Measurements from ENCODE around the gene C10orf105.

The C10orf105 gene

DNA sequence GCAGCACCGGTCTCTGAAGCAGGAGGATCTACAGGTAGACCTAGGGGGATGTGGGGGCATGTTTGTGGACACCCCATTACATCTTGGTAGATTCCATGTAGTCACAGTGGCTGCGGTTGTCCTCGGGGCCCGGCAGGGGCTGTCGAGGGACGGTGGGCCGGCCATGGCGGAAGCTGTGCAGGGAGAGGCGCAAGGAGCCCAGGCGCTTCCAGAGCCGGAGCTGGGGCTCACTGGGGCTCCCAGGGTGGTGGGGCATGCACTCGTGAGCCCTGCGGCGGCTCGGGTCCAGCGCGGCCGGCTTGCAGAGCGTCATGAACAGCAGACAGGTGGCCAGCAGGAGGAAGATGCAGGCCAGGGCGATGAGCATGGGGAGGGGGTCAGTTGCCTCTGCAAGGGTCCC is 3.7 kb downstream of the C10orf105 start:
- DNase-seq = no peak

- no peak for DNase-seq
These were observed 4.6 kb downstream of the C10orf105 start for GRCh38 chr10:71715026-71715425.

DNA sequence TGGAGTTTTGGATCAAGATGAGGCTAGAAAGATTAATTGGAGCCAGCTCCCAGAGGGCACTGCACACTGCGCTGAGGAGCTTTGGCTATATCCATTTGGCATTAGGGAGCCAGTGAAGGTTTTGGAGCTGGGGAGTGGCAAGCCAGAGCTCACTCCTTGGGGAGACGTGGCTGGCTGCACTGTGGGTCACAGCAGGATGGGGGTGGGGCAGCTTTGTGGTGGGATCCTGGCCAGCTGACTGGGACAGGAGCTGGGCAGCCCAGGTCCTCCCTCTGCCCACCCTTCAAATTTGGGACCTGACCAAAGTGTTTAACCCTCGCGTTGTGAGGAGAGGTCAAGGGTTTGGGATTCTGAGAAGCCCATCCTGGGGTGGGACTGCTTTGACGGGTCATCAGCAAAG is 5.0 kb downstream of the C10orf105 start:
- no peak for DNase-seq

DNA sequence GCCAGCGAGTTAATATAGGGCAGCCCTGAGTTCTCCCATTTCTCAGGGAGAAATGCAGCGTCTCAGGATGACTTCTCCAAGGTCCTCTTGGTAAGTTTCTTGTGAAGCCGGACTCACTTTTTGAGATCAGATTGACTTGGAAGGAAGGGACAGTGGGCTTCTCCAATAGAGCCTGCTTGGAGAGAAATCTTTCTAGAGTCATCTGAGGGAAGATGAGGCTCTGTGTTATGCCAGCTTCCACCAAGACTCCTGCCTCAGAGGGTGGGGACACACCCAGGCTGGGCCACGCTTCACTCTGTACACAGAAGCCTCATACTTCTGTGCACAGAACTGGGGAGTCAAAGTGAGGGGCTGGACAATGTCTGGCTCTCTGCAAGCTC is 5.6 kb downstream of the C10orf105 start:
- DNase-seq = no peak

DNA sequence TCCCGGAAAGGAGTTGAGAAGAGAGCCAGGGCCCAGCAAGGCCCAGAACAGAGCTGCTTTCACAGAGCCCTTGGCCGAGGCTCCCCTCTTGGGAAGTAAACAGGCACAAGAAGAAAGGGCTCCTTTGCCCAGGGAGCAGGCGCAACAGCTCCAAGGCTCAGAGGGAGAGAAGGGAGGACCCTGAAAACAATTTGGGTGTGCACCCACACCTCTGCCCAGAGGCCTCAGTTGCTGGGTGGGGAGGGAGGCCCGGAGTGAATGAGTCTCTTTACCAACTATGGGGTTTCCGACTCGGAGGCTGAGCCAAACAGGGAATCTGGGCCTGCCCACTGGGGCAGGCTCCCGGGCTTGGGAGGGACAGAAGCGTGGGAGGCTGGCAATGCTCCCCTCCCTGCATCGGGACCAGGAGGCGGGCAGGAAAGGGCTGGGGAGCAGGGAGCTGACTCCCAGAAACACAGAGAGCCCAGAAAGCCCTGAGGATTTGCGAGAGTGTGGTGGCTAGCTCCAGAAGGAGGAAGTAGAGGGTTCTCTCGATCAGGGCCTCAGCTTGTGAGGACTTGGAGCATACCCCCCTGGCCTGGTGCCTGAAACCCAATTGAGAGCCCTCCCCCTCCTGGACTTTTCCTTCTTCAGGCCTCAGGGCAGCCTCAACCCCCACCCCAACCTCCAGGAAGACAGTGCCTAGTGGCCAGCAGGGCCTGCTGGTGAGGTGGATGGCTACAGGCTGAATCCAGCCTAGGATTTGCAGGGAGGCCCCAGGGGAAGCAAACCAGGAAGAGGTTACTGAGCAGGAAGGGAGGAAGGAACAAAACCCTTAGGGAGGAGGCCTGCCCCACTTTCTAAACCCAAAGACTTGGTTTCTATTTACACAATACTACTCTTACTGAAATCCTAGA is 6.2 kb downstream of the C10orf105 start:
- DNase-seq = no peak

DNA sequence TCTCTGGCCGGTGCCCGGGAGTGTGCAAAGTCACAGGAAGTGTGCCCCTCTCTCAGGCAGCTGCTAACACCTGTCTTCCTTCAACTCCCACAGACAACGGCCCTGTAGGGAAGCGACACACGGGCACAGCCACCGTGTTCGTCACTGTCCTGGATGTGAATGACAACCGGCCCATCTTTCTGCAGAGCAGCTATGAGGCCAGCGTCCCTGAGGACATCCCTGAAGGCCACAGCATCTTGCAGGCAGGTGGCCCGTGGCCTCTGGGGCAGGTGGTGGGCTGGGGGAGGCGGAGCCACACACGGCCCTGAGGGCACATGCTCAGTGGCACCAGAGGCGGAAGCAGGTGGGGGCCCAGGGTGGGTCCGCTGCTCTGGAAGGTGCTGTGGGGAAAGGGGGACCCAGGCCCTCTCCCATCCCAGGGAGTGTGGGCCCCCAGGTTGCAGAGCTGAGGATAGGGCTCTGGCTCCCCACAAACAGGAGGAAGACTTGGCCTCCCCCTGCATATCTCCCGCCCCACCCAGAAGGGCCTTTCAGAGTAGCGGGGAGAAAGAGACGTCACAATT is 6.9 kb downstream of the C10orf105 start:
- no peak for DNase-seq

GRCh38 chr10:71712170-71712569 is 7.4 kb downstream of the C10orf105 start:
- DNase-seq = no peak

DNA sequence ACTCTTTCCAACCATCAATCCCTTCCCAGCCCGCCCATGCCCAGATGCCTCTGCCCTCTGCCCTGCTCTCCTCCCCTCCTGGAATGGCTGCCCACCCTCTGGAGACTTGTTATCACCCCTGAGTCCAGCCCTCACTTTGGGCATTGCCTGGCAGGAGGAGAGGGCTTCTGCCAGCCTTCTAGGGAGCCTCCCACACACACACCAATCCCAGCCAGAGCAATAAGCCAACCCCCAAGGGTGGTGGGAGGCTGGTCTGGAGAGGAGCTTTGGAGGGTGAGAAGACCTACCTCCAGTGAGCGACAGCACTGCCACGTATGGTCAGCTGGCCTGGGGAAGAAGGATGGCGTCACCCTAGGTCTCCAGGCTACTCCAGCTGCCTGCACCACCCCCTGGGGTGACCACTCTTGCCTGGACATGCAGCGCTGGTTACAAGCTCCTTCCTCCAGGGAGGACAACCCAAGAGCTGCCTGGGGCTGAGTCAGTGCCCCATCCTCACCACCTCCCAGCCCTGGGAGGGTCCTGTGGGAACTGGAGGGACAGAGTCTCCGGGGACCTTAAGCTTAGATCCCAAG is 8.4 kb downstream of the C10orf105 start:
- peak in 2 of 3 experiments; percentile 15 to 57 for DNase-seq

GRCh38 chr10:71710519-71710918 is 9.1 kb downstream of the C10orf105 start:
- no peak for DNase-seq

DNA sequence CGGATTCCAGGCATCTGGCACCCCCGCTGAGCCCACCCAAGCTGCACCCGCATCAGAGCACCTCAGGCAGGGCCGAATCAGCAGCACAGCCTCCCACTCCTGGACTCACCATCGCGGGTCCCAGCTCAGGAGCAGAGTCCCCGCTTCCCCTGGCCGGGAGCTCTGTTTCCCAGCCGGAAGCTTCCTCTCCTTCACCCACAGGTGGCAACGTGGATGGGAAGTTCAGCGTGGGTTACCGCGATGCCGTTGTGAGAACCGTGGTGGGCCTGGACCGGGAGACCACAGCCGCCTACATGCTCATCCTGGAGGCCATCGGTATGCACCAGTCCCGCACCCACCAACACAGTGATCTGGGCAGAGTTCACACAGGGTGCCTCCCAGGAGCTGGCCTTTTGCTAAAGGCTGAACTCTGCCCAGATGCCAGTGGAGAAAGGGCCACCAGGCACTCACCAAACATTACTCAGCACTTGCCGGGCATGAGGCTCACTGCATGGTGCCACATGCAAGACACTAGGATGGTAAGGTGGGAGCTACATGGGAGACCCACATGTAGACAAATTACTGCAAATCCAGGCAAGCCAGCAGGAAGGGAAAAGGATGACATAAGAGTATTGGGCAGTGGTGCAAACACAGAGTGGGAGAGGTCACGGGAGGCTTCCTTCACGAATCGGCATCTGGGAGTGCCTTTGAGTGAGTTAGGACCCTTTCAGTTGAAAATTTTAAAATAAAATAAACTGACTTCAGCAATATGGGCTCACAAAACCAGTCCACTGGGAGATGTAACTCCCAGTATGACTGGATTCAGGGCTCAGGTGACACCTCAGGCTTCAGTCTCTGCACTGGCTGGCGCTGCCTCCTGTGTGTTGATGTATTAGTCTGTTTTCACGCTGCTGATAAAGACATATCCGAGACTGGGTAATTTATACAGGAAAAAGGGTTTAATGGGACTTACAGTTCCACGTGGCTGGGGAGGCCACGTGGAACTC is 10.4 kb downstream of the C10orf105 start:
- DNase-seq = no peak

- DNase-seq = peak; percentile 13 to 50 (median 33)
These were observed 11.3 kb downstream of the C10orf105 start for GRCh38 chr10:71708301-71708703.

- no peak for DNase-seq
These were observed 12.3 kb downstream of the C10orf105 start for GRCh38 chr10:71707240-71707789.

DNA sequence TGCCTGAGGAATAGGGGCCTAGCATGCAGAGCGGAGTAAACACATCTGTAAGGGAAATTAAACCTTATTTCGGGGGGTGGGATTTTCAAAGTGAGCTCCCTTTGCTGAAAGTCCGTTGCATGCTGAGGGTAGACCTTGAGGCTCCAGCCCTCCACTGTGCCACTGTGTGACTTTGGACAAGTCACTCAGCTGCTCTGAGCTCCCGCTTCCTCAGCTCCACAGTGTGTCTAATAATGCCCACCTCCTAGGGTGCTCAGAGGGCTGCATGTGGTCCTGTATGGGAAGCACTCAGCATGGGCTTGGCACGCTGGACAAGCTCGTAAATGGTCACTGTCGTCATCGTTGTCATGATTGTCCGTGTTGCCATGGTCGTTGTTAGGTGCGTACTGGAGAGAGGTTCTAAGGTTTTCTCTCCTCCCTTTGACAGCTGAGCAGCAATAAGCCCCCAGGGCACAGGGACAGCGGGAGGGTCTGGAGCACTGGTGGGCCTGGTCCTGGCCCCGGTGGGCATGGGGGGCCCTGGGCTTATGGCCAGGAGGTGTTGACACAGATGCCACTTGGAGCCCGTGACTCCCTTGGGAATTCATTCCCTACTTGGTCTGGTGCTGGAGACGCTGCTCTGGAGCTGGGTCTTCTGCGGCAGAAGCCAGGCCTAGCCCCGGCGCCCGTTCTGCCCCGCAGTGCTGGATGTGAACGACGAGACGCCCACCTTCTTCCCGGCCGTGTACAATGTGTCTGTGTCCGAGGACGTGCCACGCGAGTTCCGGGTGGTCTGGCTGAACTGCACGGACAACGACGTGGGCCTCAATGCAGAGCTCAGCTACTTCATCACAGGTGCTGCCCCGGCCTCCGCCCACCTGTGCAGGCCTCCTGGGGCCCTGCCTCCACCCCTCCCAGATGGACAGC is 13.1 kb downstream of the C10orf105 start:
- peak in 1 of 3 experiments; percentile 7 for DNase-seq

GRCh38 chr10:71705582-71705981 is 14.0 kb downstream of the C10orf105 start:
- DNase-seq = no peak

GRCh38 chr10:71704816-71705215 is 14.8 kb downstream of the C10orf105 start:
- DNase-seq = no peak

GRCh38 chr10:71703577-71703976 is 16.0 kb downstream of the C10orf105 start:
- DNase-seq = no peak

DNA sequence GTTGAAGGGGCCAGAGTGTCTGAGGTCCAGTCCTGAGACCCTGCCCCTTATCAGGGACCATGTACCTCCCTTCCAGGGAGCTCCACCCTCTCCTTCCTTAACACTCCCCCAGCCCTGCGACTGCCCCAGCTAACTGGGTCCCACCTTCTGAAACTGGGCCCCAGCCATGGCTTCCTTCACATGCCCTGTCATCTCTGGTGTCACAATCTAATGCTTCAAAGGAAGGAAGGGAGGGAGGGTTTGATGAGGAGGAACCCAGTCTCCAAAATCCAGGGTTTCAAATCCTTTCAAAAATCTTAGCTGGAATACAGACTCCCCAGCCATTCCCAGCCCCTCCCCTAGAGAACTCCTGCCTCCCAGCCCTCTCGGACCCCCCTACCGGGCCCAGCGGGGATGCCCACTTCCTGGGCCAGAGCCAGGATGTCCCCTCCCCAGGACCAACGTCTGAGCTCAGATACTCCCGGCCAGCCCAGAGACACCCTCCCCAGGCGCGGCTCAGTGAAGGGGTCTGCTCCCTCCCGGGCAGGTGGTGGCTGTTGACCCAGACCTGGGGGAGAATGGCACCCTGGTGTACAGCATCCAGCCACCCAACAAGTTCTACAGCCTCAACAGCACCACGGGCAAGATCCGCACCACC is 18.0 kb downstream of the C10orf105 start:
- DNase-seq = no peak

DNA sequence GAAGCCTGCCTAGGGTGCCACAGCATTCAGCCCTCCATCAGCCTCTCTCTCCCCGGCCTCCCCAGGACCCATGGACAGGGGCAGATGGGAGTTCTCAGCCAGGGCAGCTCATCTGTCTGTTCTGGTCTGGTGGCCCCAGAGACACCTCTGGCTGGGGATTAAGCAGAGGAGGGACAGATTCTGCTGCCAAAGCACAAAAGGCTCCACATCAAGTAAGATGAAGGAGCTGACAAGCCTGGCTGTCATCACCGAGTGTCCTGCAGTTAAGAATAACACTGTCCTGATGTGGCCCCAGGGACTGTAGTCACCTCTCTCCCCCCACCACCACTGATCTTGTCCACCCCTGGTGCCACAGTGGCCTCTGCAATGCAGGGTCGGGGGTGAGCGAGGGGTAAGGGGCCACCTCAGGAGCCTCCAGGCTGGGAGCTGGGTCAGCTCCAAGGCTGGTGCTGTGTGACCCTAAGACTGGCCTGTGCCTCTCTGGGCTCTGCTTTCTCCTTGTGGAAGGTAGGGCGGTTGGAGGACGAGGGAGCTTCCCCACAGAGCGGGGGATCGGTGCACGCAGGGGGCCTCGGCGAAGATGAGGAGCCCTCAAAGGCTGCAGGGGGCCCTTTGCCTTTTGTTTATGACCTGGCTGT is 18.7 kb downstream of the C10orf105 start:
- no peak for DNase-seq

DNA sequence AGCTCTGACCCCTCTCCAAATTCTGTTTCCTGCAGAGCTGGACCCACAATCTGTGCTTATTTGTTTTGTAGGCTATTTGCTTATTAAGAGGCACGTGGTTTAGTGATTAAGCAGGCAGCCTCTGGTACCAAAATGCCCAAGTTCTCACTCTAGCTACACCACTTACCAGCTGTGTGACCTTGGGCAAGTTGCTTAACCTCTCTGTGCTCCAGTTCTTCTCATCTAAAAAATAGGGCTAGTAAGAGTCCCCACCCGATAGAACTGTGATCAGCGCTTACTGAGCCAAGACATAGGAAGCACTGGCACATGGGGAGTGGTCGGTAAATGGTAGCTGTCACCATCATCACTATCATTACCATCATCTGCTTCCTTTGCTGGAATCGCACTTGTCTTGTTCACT is 20.8 kb downstream of the C10orf105 start:
- DNase-seq = no peak

- DNase-seq = no peak
These were observed 21.5 kb downstream of the C10orf105 start for GRCh38 chr10:71697938-71698709.
